PC-9 (cell line): Measurements from ENCODE around the gene ANTXR2. TPM values are rescaled to one million over a fixed set of nuclear protein-coding genes. Genes with fewer than 3 reads are reported as not detected.

Experiments used
- BruUV-seq: library from RNA; stranded (reverse); fragments of 400-500 nt; replicated peaks from 2 replicates; lab custom pipeline; 2021; lab: Mats Ljungman, UMichigan
- CTCF ChIA-PET: fragments of 300-600 bp; sonication (Branson Sonifier 250); formaldehyde crosslinking; loops from one replicate; lab custom pipeline; 2022; ENCODE audit warnings: antibody characterized with exemption; lab: Charles Lee
- POLR2A ChIA-PET: fragments of 300-600 bp; sonication (Branson Sonifier 250); formaldehyde crosslinking; loops from one replicate; lab custom pipeline; 2022; ENCODE audit warnings: antibody characterized with exemption; ENCODE audit not compliant: unreplicated experiment; lab: Charles Lee
- DNase-seq, 2 experiments: peaks; one replicate each; pipeline versions ENCODE4 v3.0.0 to v3.0.0-alpha.2; 2015 to 2022; ENCODE audit warnings: mixed read lengths in 1 of 2
- H2AFZ ChIP-seq: fragments of 200-600 bp; sonication (generic); 2 replicates; pipeline ENCODE4 v1.8.1; 2017; ENCODE audit warnings: antibody characterized with exemption
- H3F3A ChIP-seq: fragments of 200-600 bp; sonication (generic); 2 replicates; pipeline ENCODE4 v1.8.1; 2017; ENCODE audit warnings: antibody characterized with exemption, mild to moderate bottlenecking, low read depth; ENCODE audit not compliant: insufficient read depth
- H3K27ac ChIP-seq: fragments of 200-600 bp; sonication (generic); 2 replicates; pipeline ENCODE4 v1.6.1; 2016; ENCODE audit warnings: mixed run types
- H3K27me3 ChIP-seq: fragments of 200-600 bp; sonication (generic); 2 replicates; pipeline ENCODE4 v1.6.1; 2016; ENCODE audit warnings: low read depth, mixed run types; ENCODE audit not compliant: insufficient read depth
- H3K36me3 ChIP-seq: fragments of 200-600 bp; sonication (generic); 2 replicates; pipeline ENCODE4 v1.6.1; 2016; ENCODE audit warnings: low read depth, mixed run types
- H3K4me1 ChIP-seq: fragments of 200-600 bp; sonication (generic); replicated peaks from 2 replicates; pipeline ENCODE4 v1.6.1; 2016; ENCODE audit warnings: mixed run types; ENCODE audit not compliant: insufficient read depth
- H3K4me2 ChIP-seq: fragments of 200-600 bp; sonication (generic); 2 replicates; pipeline ENCODE4 v1.6.1; 2017; ENCODE audit warnings: mixed run types
- H3K4me3 ChIP-seq: fragments of 200-600 bp; sonication (generic); 2 replicates; pipeline ENCODE4 v1.6.1; 2016; ENCODE audit warnings: mixed run types
- H3K79me2 ChIP-seq: fragments of 200-600 bp; sonication (generic); 2 replicates; pipeline ENCODE4 v1.6.1; 2017; ENCODE audit warnings: low read depth, mixed run types
- H3K9me2 ChIP-seq: fragments of 200-600 bp; sonication (generic); 2 replicates; pipeline ENCODE4 v1.8.1; 2017; ENCODE audit warnings: mild to moderate bottlenecking; ENCODE audit not compliant: insufficient read depth
- H3K9me3 ChIP-seq: fragments of 200-600 bp; sonication (generic); 2 replicates; pipeline ENCODE4 v1.8.1; 2016; ENCODE audit warnings: low read depth; ENCODE audit not compliant: insufficient read depth
- H4K20me1 ChIP-seq: fragments of 200-600 bp; sonication (generic); 2 replicates; pipeline ENCODE4 v1.8.1; 2017; ENCODE audit not compliant: insufficient read depth
- CTCF ChIP-seq: fragments of 200-600 bp; sonication (generic); conservative IDR thresholded peaks from 2 replicates; pipeline ENCODE4 v1.6.1; 2017; ENCODE audit warnings: mixed run types, antibody characterized with exemption, mild to moderate bottlenecking, moderate library complexity
- EZH2 ChIP-seq: fragments of 200-600 bp; sonication (generic); IDR thresholded peaks from 2 replicates; pipeline ENCODE4 v1.8.0; 2017; ENCODE audit warnings: antibody characterized with exemption, low read depth
- intact Hi-C: fragments of 100-400 bp; cut with micrococcal nuclease; formaldehyde crosslinking; loops from one replicate; pipeline ENCODE4 v1.10.0; 2022; ENCODE audit not compliant: unreplicated experiment
- total RNA-seq: library from RNA; stranded (reverse); gene quantifications from 2 replicates; pipeline ENCODE4 v1.2.3, GENCODE V29; 2021

The ANTXR2 gene
- total RNA-seq, 1 experiment from 2014 or later, result 2.0 TPM

- Histone ChIP-seq H3K36me3 (no peaks in the 10 kb centered on the region), H3K9me2 (no peaks in the 10 kb centered on the region), H3K27me3 (no peaks in the 10 kb centered on the region), H4K20me1 (no peaks in the 10 kb centered on the region), H2AFZ (no peak overlapping the region), H3K4me1 (no peaks in the 10 kb centered on the region), H3K4me2 (no peak overlapping the region), H3K4me3 (no peak overlapping the region), H3K27ac (no peak overlapping the region), H3K79me2 (no peaks in the 10 kb centered on the region), H3F3A (no peaks in the 10 kb centered on the region), H3K9me3 (no peaks in the 10 kb centered on the region)
- BruUV-seq, result no TSS peak
- intact Hi-C loops, result no loop called here
- TF ChIP-seq EZH2 (no peak), CTCF (no peak)
- no peak for DNase-seq
- POLR2A ChIA-PET, result no interaction called here
- CTCF ChIA-PET, result no interaction called here
Observed at GRCh38 chr4:79922011-79922410, 151.0 kb downstream of the ANTXR2 start.

GRCh38 chr4:79920163-79920853 is 152.7 kb downstream of the ANTXR2 start:
- Histone ChIP-seq H3K36me3 (no peaks in the 10 kb centered on the region), H3F3A (no peaks in the 10 kb centered on the region), H3K9me3 (no peaks in the 10 kb centered on the region), H4K20me1 (no peaks in the 10 kb centered on the region), H3K4me3 (no peak overlapping the region), H3K79me2 (no peaks in the 10 kb centered on the region), H3K27me3 (no peaks in the 10 kb centered on the region), H3K4me1 (no peaks in the 10 kb centered on the region), H3K27ac (no peak overlapping the region), H3K4me2 (no peak overlapping the region), H3K9me2 (no peaks in the 10 kb centered on the region), H2AFZ (no peak overlapping the region)
- ChIA-PET CTCF (no interaction called here), POLR2A (no interaction called here)
- no TSS peak for BruUV-seq
- no peak for DNase-seq
- intact Hi-C loops, result no loop called here
- TF ChIP-seq EZH2 (no peak), CTCF (no peak)

- ChIA-PET POLR2A (no interaction called here), CTCF (no interaction called here)
- no peaks in the 10 kb centered on the region for H3K4me1 ChIP-seq
- H3K27ac ChIP-seq, result no peak overlapping the region
- intact Hi-C loops, result no loop called here
- H3K4me2 ChIP-seq, result no peak overlapping the region
- H4K20me1 ChIP-seq, result no peaks in the 10 kb centered on the region
- H2AFZ ChIP-seq, result no peak overlapping the region
- BruUV-seq, result no TSS peak
- no peaks in the 10 kb centered on the region for H3K36me3 ChIP-seq
- H3K9me2 ChIP-seq, result no peaks in the 10 kb centered on the region
- no peaks in the 10 kb centered on the region for H3F3A ChIP-seq
- H3K27me3 ChIP-seq, result no peaks in the 10 kb centered on the region
- TF ChIP-seq CTCF (no peak), EZH2 (no peak)
- no peaks in the 10 kb centered on the region for H3K9me3 ChIP-seq
- H3K79me2 ChIP-seq, result no peaks in the 10 kb centered on the region
- H3K4me3 ChIP-seq, result no peak overlapping the region
- no peak for DNase-seq
Observed at GRCh38 chr4:79918292-79918691, 154.7 kb downstream of the ANTXR2 start.
